GM23338 (cell line): ENCODE results near the gene ENOX1. TPM values are rescaled to one million over a fixed set of nuclear protein-coding genes. Genes with fewer than 3 reads are reported as not detected.

Experiments used
- ATAC-seq: fragments of 200-7000 bp; cut with Tn5 transposase; 3 replicates; pipeline ENCODE4 v1.9.1; 2020
- DNase-seq: peaks from one replicate; pipeline ENCODE4 v3.0.0-alpha.2; 2015; ENCODE audit warnings: low spot score
- H2AFZ ChIP-seq: fragments of 200-600 bp; sonication (generic); 2 replicates; pipeline ENCODE4 v1.8.0; 2016; ENCODE audit warnings: antibody characterized with exemption, mild to moderate bottlenecking, moderate library complexity
- H3F3A ChIP-seq: fragments of 200-600 bp; sonication (generic); replicated peaks from 2 replicates; pipeline ENCODE4 v1.8.0; 2017; ENCODE audit warnings: antibody characterized with exemption, mixed run types, low read depth
- H3K27ac ChIP-seq: fragments of 200-600 bp; sonication (generic); 2 replicates; pipeline ENCODE4 v1.6.1; 2016; ENCODE audit warnings: low read depth
- H3K27me3 ChIP-seq: fragments of 200-600 bp; sonication (generic); 2 replicates; pipeline ENCODE4 v1.8.0; 2016; ENCODE audit warnings: mild to moderate bottlenecking, mixed run types, moderate library complexity; ENCODE audit not compliant: insufficient read depth
- H3K36me3 ChIP-seq: fragments of 200-600 bp; sonication (generic); 2 replicates; pipeline ENCODE4 v1.8.0; 2016; ENCODE audit warnings: mild to moderate bottlenecking; ENCODE audit not compliant: insufficient read depth
- H3K4me1 ChIP-seq: fragments of 200-600 bp; sonication (generic); 2 replicates; pipeline ENCODE4 v1.8.0; 2016; ENCODE audit warnings: mild to moderate bottlenecking, moderate library complexity; ENCODE audit not compliant: insufficient read depth
- H3K4me2 ChIP-seq: fragments of 200-600 bp; sonication (generic); 2 replicates; pipeline ENCODE4 v1.7.1; 2017; ENCODE audit warnings: mixed run types
- H3K4me3 ChIP-seq: fragments of 200-600 bp; sonication (generic); 2 replicates; pipeline ENCODE4 v1.6.1; 2016; ENCODE audit warnings: mixed run types
- H3K79me2 ChIP-seq: fragments of 200-600 bp; sonication (generic); replicated peaks from 2 replicates; pipeline ENCODE4 v1.8.0; 2017; ENCODE audit warnings: mild to moderate bottlenecking; ENCODE audit not compliant: insufficient read depth
- H3K9me2 ChIP-seq: fragments of 200-600 bp; sonication (generic); 2 replicates; pipeline ENCODE4 v1.8.0; 2017; ENCODE audit not compliant: insufficient read depth
- H4K20me1 ChIP-seq: fragments of 200-600 bp; sonication (generic); replicated peaks from 2 replicates; pipeline ENCODE4 v1.8.0; 2017; ENCODE audit warnings: mild to moderate bottlenecking; ENCODE audit not compliant: insufficient read depth
- H3K27ac Mint-ChIP-seq: 2 replicates; pipeline ENCODE4 v1.8.0; 2020; ENCODE audit warnings: inconsistent platforms, mild to moderate bottlenecking, moderate library complexity, mixed read lengths
- H3K27me3 Mint-ChIP-seq: 3 replicates; pipeline ENCODE4 v1.8.0; 2022; ENCODE audit warnings: low read depth, mild to moderate bottlenecking, moderate library complexity, mixed read lengths, inconsistent platforms; ENCODE audit not compliant: insufficient read depth, poor library complexity
- H3K36me3 Mint-ChIP-seq: 3 replicates; pipeline ENCODE4 v1.8.0; 2021; ENCODE audit warnings: low read depth, mild to moderate bottlenecking, inconsistent platforms, moderate library complexity, mixed read lengths
- H3K4me1 Mint-ChIP-seq: 3 replicates; pipeline ENCODE4 v1.8.0; 2020; ENCODE audit warnings: mild to moderate bottlenecking, inconsistent platforms, mixed read lengths
- H3K4me3 Mint-ChIP-seq: 3 replicates; pipeline ENCODE4 v1.8.0; 2021; ENCODE audit warnings: moderate library complexity, mild to moderate bottlenecking, inconsistent platforms, mixed read lengths
- H3K9me3 Mint-ChIP-seq: 3 replicates; pipeline ENCODE4 v1.8.0; 2020; ENCODE audit warnings: moderate library complexity, mild to moderate bottlenecking, inconsistent platforms, mixed read lengths
- CREB1 ChIP-seq: fragments of 250-450 bp; sonication (Bioruptor Pico); IDR thresholded peaks from 2 replicates; pipeline ENCODE4 v1.5.0; 2020; ENCODE audit warnings: low read depth, mild to moderate bottlenecking, moderate library complexity
- EZH2 ChIP-seq: fragments of 200-600 bp; sonication (generic); IDR thresholded peaks from one replicate; pipeline ENCODE4 v1.8.0; 2017; ENCODE audit warnings: antibody characterized with exemption, mild to moderate bottlenecking, low read depth; ENCODE audit not compliant: unreplicated experiment
- EZH2phosphoT487 ChIP-seq: fragments of 200-600 bp; sonication (generic); IDR thresholded peaks from one replicate; pipeline ENCODE4 v1.8.1; 2018; ENCODE audit warnings: antibody characterized with exemption; ENCODE audit not compliant: unreplicated experiment
- JUNB ChIP-seq: IDR thresholded peaks from one replicate; pipeline ENCODE4 v1.6.1; 2016; ENCODE audit warnings: antibody characterized with exemption; ENCODE audit not compliant: unreplicated experiment
- POLR2AphosphoS5 ChIP-seq: IDR thresholded peaks from 2 replicates; pipeline ENCODE4 v1.6.1; 2016; ENCODE audit warnings: antibody characterized with exemption, low read depth
- STAT1 ChIP-seq: IDR thresholded peaks from one replicate; pipeline ENCODE4 v1.6.1; 2016; ENCODE audit warnings: antibody characterized with exemption; ENCODE audit not compliant: unreplicated experiment
- ZNF114 ChIP-seq: fragments of 250-450 bp; sonication (Bioruptor Pico); IDR thresholded peaks from 2 replicates; pipeline ENCODE4 v1.5.0; 2020; ENCODE audit warnings: mild to moderate bottlenecking, moderate library complexity
- ZNF331 ChIP-seq: fragments of 250-450 bp; sonication (Bioruptor Pico); IDR thresholded peaks from 2 replicates; pipeline ENCODE4 v1.5.0; 2020; ENCODE audit warnings: low read depth, mild to moderate bottlenecking, moderate library complexity
- polyA plus RNA-seq: library from polyadenylated mRNA; unstranded; fragments of >200 nt; fragmentation: Nextera tagmentation; extraction: Ambion mirVana; gene quantifications from 2 replicates; pipeline ENCODE4 v1.2.1, GENCODE V29; 2016
- total RNA-seq: library from RNA; depleted of rRNA; stranded (reverse); fragments of >200 nt; shearing (Covaris generic); gene quantifications from 2 replicates; pipeline ENCODE4 v1.2.3, GENCODE V29; 2014
- TF ChIP-seq, protein P1 (sequence below): IDR thresholded peaks from 2 replicates; pipeline ENCODE4 v1.6.1; 2016; ENCODE audit warnings: antibody characterized with exemption
- TF ChIP-seq, protein P2 (sequence below): IDR thresholded peaks from one replicate; pipeline ENCODE4 v1.6.1; 2018; ENCODE audit warnings: antibody characterized with exemption; ENCODE audit not compliant: unreplicated experiment
- TF ChIP-seq, protein P3 (sequence below), 2 experiments: fragments of 200-600 bp in 1 of 2; sonication (generic) in 1 of 2; conservative IDR thresholded peaks; 2 replicates each; pipeline versions ENCODE4 v1.5.1 to v1.6.1; 2016 to 2017; ENCODE audit warnings: antibody characterized with exemption in 2 of 2, low read depth in 2 of 2, mild to moderate bottlenecking in 2 of 2, moderate library complexity in 1 of 2

ENOX1 gene
- total and polyA plus RNA-seq, 2 experiments from 2014 or later, result 0.66 to 0.81 TPM

DNA sequence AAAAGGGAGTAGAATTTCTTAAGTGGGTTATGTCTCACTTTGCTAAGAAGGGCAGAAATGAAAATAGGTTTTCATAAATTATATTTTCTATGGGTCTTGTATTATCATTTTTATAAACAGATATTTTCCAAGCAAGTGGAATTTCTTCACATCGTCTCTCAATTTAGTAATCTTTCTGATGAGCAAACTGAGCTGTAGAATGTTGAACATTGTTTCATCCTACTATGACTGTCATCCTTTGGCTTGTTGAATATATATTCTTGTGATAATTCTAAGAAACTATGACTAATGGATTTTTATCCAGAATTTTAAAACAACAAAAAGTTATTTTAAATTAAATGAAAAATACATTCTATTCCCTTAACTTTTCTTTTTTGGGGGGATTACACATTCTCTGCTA, 313.8 kb downstream of the ENOX1 start (continued):
- TF ChIP-seq POLR2AphosphoS5, result no peak
- no peak for TF ChIP-seq JUNB
- TF ChIP-seq CREB1, result no peak
- TF ChIP-seq, protein P1, sequence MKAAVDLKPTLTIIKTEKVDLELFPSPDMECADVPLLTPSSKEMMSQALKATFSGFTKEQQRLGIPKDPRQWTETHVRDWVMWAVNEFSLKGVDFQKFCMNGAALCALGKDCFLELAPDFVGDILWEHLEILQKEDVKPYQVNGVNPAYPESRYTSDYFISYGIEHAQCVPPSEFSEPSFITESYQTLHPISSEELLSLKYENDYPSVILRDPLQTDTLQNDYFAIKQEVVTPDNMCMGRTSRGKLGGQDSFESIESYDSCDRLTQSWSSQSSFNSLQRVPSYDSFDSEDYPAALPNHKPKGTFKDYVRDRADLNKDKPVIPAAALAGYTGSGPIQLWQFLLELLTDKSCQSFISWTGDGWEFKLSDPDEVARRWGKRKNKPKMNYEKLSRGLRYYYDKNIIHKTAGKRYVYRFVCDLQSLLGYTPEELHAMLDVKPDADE, result no peak
- TF ChIP-seq ZNF114 (CRISPR knock-in tag), result no peak
- TF ChIP-seq EZH2, result no peak
- no peak for TF ChIP-seq EZH2phosphoT487

DNA sequence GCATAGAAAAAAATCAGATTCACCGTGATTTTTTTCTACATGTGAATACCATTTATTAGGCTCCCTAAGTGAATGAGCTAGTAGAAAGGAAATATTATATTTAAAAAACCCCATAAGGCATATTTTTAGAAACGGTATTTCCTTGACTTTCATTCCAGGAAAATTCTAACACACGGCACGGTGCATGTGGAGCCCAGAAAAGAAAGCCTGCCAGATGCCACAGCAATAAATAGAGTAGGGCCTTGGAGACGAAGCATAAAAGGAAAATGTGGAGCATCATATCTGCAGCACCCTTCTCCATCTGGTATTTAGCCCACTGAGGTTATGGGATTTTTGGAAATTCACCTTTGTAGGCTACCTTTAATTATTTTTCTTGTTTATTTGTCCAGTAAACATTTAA, 314.4 kb downstream of the ENOX1 start:
- Mint-ChIP-seq H3K9me3 (no peaks in the 10 kb centered on the region), H3K36me3 (no peaks in the 10 kb centered on the region), H3K27ac (no peak overlapping the region), H3K4me1 (no peaks in the 10 kb centered on the region), H3K4me3 (no peak overlapping the region), H3K27me3 (no peaks in the 10 kb centered on the region)
- ATAC-seq, result no peak
- H4K20me1 ChIP-seq, result no peaks in the 10 kb centered on the region
- no peaks in the 10 kb centered on the region for H3F3A ChIP-seq
- H2AFZ ChIP-seq, result no peak overlapping the region
- no peaks in the 10 kb centered on the region for H3K9me2 ChIP-seq
- H3K27ac ChIP-seq, result no peak overlapping the region
- H3K27me3 ChIP-seq, result no peaks in the 10 kb centered on the region
- H3K36me3 ChIP-seq, result no peaks in the 10 kb centered on the region
- no peak for TF ChIP-seq ZNF331
- TF ChIP-seq, protein P2, sequence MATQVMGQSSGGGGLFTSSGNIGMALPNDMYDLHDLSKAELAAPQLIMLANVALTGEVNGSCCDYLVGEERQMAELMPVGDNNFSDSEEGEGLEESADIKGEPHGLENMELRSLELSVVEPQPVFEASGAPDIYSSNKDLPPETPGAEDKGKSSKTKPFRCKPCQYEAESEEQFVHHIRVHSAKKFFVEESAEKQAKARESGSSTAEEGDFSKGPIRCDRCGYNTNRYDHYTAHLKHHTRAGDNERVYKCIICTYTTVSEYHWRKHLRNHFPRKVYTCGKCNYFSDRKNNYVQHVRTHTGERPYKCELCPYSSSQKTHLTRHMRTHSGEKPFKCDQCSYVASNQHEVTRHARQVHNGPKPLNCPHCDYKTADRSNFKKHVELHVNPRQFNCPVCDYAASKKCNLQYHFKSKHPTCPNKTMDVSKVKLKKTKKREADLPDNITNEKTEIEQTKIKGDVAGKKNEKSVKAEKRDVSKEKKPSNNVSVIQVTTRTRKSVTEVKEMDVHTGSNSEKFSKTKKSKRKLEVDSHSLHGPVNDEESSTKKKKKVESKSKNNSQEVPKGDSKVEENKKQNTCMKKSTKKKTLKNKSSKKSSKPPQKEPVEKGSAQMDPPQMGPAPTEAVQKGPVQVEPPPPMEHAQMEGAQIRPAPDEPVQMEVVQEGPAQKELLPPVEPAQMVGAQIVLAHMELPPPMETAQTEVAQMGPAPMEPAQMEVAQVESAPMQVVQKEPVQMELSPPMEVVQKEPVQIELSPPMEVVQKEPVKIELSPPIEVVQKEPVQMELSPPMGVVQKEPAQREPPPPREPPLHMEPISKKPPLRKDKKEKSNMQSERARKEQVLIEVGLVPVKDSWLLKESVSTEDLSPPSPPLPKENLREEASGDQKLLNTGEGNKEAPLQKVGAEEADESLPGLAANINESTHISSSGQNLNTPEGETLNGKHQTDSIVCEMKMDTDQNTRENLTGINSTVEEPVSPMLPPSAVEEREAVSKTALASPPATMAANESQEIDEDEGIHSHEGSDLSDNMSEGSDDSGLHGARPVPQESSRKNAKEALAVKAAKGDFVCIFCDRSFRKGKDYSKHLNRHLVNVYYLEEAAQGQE, result no peak
- no peaks in the 10 kb centered on the region for H3K4me1 ChIP-seq
- H3K4me2 ChIP-seq, result no peak overlapping the region
- no peak overlapping the region for H3K4me3 ChIP-seq
- DNase-seq, result no peak
- no peaks in the 10 kb centered on the region for H3K79me2 ChIP-seq

DNA sequence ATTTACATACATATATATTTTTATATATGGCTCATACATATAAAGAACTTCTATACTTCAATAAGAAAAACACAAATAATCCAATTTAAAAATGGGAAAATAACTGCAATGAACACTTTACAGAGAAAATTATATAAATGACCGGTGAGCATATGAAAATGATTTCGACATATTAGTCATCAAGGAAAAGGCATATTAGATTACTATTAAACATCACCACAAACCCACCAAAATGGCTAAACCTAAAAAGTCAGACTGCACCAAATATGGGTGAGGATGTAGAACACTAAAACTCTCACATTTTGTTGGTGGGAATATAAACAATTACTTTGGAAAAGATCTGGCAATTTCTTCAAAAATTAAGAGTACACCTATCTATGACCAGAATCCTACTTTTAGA, 316.2 kb downstream of the ENOX1 start:
- Mint-ChIP-seq H3K27me3 (no peaks in the 10 kb centered on the region), H3K4me1 (no peaks in the 10 kb centered on the region), H3K4me3 (no peak overlapping the region), H3K9me3 (no peaks in the 10 kb centered on the region), H3K36me3 (no peaks in the 10 kb centered on the region), H3K27ac (no peak overlapping the region)
- Histone ChIP-seq H3K4me1 (no peaks in the 10 kb centered on the region), H3K9me2 (no peaks in the 10 kb centered on the region), H3K27ac (no peak overlapping the region), H3F3A (no peaks in the 10 kb centered on the region), H3K4me3 (no peak overlapping the region), H2AFZ (no peak overlapping the region), H3K79me2 (no peaks in the 10 kb centered on the region), H3K36me3 (no peaks in the 10 kb centered on the region), H3K27me3 (no peaks in the 10 kb centered on the region), H3K4me2 (no peak overlapping the region), H4K20me1 (no peaks in the 10 kb centered on the region)
- DNase-seq, result no peak
- no peak for ATAC-seq
- TF ChIP-seq ZNF114 (CRISPR knock-in tag) (no peak), STAT1 (no peak), EZH2phosphoT487 (no peak), EZH2 (no peak), CREB1 (no peak), ZNF331 (no peak)
- TF ChIP-seq, protein P2, result no peak
- TF ChIP-seq, protein P1, result no peak
- TF ChIP-seq, protein P3, sequence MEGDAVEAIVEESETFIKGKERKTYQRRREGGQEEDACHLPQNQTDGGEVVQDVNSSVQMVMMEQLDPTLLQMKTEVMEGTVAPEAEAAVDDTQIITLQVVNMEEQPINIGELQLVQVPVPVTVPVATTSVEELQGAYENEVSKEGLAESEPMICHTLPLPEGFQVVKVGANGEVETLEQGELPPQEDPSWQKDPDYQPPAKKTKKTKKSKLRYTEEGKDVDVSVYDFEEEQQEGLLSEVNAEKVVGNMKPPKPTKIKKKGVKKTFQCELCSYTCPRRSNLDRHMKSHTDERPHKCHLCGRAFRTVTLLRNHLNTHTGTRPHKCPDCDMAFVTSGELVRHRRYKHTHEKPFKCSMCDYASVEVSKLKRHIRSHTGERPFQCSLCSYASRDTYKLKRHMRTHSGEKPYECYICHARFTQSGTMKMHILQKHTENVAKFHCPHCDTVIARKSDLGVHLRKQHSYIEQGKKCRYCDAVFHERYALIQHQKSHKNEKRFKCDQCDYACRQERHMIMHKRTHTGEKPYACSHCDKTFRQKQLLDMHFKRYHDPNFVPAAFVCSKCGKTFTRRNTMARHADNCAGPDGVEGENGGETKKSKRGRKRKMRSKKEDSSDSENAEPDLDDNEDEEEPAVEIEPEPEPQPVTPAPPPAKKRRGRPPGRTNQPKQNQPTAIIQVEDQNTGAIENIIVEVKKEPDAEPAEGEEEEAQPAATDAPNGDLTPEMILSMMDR (conservative IDR thresholded peaks at IDR 0.05; ENCODE audit: low read depth in 2 of 2), result no peak
